GM12875 (cell line): ENCODE data around the gene NADSYN1.
"Not testable (repeated sequence)": the region's sequence is repeated elsewhere in the genome, so short reads cannot be mapped to it uniquely, and the experiment has no call there.

Experiments used
- H3K4me3 ChIP-seq: one replicate; pipeline ENCODE4 v1.5.1; 2011; ENCODE audit warnings: low read depth, low read length, control low read depth
- CTCF ChIP-seq: IDR thresholded peaks from 2 replicates; pipeline ENCODE4 v1.5.1; 2011; ENCODE audit warnings: low read depth, mild to moderate bottlenecking, control low read depth, inconsistent platforms, low read length, moderate library complexity, borderline replicate concordance; ENCODE audit not compliant: insufficient read depth

Gene NADSYN1

GRCh38 chr11:71414645-71415044 lies 38.4 kb upstream of the NADSYN1 start:
- H3K4me3 ChIP-seq: no peak overlapping the region
- TF ChIP-seq CTCF: no peak

- H3K4me3 ChIP-seq: no peak overlapping the region
- no peak for TF ChIP-seq CTCF
Measured at GRCh38 chr11:71418643-71419042, 34.4 kb upstream of the NADSYN1 start.

- peak; percentile 76 for TF ChIP-seq CTCF
- no peak overlapping the region for H3K4me3 ChIP-seq
Measured at GRCh38 chr11:71420455-71421241, 32.4 kb upstream of the NADSYN1 start.

- no peak overlapping the region for H3K4me3 ChIP-seq
- no peak for TF ChIP-seq CTCF
Measured at GRCh38 chr11:71421392-71421950, 31.5 kb upstream of the NADSYN1 start.

- H3K4me3 ChIP-seq: not testable (repeated sequence)
Measured at GRCh38 chr11:71422318-71422717, 30.7 kb upstream of the NADSYN1 start.

GRCh38 chr11:71423181-71423790 lies 29.7 kb upstream of the NADSYN1 start:
- TF ChIP-seq CTCF: no peak
- H3K4me3 ChIP-seq: no peak overlapping the region

GRCh38 chr11:71425409-71425808 lies 27.6 kb upstream of the NADSYN1 start:
- 0 out of 2 replicates have a peak, but pooled peaks have one; percentile 12 for TF ChIP-seq CTCF
- no peak overlapping the region for H3K4me3 ChIP-seq
